Fibroblast of pulmonary artery (primary cell): ENCODE data around the gene SPTLC3.

Source experiments
- DNase-seq: peaks from one replicate; pipeline ENCODE4 v3.0.0-alpha.2; 2010; ENCODE audit warnings: low read depth
- H3K4me3 ChIP-seq: replicated peaks from 2 replicates; pipeline ENCODE4 v1.5.1; 2011; ENCODE audit warnings: low read depth, mild to moderate bottlenecking, control low read depth, low read length, moderate library complexity
- CTCF ChIP-seq: IDR thresholded peaks from 2 replicates; pipeline ENCODE4 v1.5.1; 2011; ENCODE audit warnings: mild to moderate bottlenecking, control low read depth, low read length, inconsistent platforms; ENCODE audit errors: missing control alignments

Gene SPTLC3

GRCh38 chr20:13170771-13171170 is 162.0 kb downstream of the SPTLC3 start:
- no peak overlapping the region for H3K4me3 ChIP-seq
- DNase-seq: no peak
- TF ChIP-seq CTCF: no peak

GRCh38 chr20:13173201-13173600 is 164.4 kb downstream of the SPTLC3 start:
- no peak overlapping the region for H3K4me3 ChIP-seq
- no peak for TF ChIP-seq CTCF
- no peak for DNase-seq

- DNase-seq: no peak
- no peak overlapping the region for H3K4me3 ChIP-seq
- TF ChIP-seq CTCF: no peak
Measured at GRCh38 chr20:13174402-13174801, 165.6 kb downstream of the SPTLC3 start.

GRCh38 chr20:13180986-13181889 is 172.5 kb downstream of the SPTLC3 start:
- no peak for DNase-seq
- H3K4me3 ChIP-seq: no peak overlapping the region
- no peak for TF ChIP-seq CTCF

GRCh38 chr20:13183005-13183404 is 174.2 kb downstream of the SPTLC3 start:
- no peak overlapping the region for H3K4me3 ChIP-seq
- no peak for TF ChIP-seq CTCF
- no peak for DNase-seq

GRCh38 chr20:13186043-13186774 is 177.4 kb downstream of the SPTLC3 start:
- no peak for DNase-seq
- no peak for TF ChIP-seq CTCF
- no peak overlapping the region for H3K4me3 ChIP-seq
